ENCODE data around the gene ZRANB1.

Gene ZRANB1

GRCh38 chr10:125023862-125024496 is 82.1 kb downstream of the ZRANB1 start:
- DNase-seq, result no peak

- no peak for DNase-seq
Observed at GRCh38 chr10:125024497-125025234, 82.7 kb downstream of the ZRANB1 start.

- no peak for DNase-seq
Observed at GRCh38 chr10:125025341-125025740, 83.4 kb downstream of the ZRANB1 start.

- no peak for DNase-seq
Observed at GRCh38 chr10:125026036-125026931, 84.4 kb downstream of the ZRANB1 start.

- no peak for DNase-seq
Observed at GRCh38 chr10:125026974-125027735, 85.2 kb downstream of the ZRANB1 start.

GRCh38 chr10:125027871-125028869 is 86.2 kb downstream of the ZRANB1 start:
- DNase-seq, result no peak

- DNase-seq, result no peak
Observed at GRCh38 chr10:125029584-125030242, 87.8 kb downstream of the ZRANB1 start.

GRCh38 chr10:125030567-125031197 is 88.8 kb downstream of the ZRANB1 start:
- no peak for DNase-seq

GRCh38 chr10:125032474-125033020 is 90.6 kb downstream of the ZRANB1 start:
- DNase-seq, result no peak

GRCh38 chr10:125033146-125033924 is 91.4 kb downstream of the ZRANB1 start:
- DNase-seq, result no peak

GRCh38 chr10:125034675-125035074 is 92.8 kb downstream of the ZRANB1 start:
- no peak for DNase-seq

- DNase-seq, result no peak
Observed at GRCh38 chr10:125035136-125035535, 93.2 kb downstream of the ZRANB1 start.

GRCh38 chr10:125035588-125036295 is 93.8 kb downstream of the ZRANB1 start:
- DNase-seq, result no peak

- DNase-seq, result no peak
Observed at GRCh38 chr10:125037145-125037877, 95.4 kb downstream of the ZRANB1 start.
